ENCODE results near the gene LRRC26.

The LRRC26 gene

DNA sequence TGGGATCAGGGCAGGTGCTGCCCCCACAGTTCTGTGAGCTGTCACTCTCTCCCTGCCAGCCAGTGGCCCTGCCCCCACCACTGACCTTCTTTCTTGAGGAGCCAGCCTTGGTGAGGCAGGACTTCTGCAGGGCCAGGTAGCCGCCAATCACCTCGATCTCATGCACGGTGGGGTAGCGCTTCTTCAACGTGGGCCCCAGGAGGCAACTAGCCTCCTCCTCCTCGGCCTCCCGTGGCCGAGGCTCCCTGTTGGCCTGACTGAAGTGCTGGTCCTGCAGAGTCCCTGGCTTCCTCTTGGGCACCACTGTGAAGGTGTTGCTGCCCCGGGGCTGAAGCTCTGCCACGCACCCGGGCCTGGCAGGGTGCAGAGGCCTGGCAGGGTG is 29.0 kb upstream of the LRRC26 start:
- DNase-seq, result no peak

DNA sequence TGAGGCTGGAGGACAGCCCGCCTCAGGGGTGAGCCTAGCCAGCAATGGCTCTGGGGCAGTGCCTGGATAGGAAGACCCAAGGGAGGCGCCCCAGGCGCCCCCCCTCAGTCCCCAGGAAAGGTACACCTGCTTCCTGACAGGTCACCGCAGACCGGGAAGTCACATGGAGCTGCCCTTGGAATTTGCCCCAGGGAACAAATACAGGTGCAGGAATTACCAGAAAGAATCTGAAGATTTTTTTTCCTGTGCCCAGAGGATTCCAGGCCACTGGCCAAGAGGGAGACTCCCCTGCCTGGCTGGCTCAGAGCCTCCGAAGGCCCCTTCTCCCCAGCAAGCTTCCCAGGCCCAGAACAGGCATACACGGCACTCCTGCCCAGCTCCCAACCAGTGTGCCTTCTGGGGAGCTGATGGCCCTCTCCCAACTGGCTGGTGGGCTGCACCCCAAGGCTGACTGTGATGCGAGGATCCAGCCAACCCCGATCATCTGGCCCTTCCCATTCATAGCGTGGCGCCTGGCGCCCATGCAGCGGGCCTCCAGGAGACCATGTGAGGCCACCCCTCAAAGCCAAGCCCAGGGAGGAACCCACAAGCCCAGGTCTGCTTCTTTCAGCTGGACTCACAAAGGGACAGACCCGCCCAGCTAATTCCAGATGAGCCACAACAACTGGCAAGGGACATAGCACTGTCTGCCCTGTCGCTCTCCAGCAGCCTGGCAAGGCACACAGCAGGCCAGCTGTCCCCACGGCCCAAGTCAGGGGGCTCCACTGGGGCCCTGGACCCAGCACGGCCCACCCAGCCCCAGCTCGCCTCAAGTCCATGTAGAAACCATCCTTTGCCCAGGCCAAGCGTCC is 28.4 kb upstream of the LRRC26 start:
- DNase-seq, result no peak

DNA sequence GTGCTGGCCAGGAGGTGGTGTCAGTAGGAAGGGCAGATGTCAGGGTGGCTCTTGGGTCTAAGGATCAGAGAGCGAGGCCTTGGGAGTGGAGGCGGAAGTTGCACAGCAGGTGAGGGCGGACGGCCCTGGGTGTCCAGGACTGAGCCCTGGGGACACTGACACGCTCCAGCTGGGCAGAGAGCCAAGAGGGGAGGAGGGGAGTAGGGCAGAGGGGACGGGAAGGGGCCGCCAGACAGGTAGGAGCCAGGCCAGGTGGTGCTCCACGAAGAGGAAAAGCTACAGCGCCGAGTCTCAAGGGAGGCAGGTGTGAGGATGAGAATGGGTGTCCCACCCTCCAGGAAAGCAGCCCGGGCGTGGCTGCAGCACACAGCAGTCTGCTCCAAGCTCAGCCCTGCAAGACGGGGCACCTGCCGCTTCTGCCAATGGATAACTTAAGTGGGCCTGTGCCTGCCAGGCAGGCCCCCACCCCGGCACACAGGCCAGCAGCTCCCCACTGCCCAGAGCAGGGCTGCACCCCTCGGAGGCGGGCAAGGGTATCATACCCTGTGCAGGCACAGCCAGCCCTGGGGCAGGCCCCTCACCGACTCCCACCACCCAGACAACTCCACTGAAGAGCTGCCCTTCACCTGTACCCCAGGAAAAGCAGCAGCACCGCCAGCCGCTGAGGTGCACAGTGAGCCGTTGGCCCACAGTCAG is 25.8 kb upstream of the LRRC26 start:
- no peak for DNase-seq

DNA sequence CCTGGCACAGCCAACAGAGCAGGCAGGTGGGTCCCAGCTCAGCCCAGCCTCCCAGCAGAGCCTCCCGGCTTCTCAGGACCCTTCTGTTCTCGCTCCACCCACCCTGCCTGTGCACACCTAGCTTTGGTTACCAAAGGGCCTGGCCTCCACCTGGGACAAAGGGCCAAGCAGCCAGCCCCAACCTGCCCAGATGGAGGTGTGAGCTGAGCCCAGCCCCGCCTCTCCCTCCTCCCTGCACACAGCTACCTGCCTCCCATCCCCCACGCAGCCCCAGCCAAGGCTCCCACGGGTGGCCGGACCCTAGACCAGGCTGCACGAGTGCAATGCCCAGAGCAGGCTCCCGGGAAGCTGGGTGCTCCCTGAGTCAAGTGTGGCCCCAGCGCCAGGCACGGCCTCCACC is 25.1 kb upstream of the LRRC26 start:
- DNase-seq, result no peak

DNA sequence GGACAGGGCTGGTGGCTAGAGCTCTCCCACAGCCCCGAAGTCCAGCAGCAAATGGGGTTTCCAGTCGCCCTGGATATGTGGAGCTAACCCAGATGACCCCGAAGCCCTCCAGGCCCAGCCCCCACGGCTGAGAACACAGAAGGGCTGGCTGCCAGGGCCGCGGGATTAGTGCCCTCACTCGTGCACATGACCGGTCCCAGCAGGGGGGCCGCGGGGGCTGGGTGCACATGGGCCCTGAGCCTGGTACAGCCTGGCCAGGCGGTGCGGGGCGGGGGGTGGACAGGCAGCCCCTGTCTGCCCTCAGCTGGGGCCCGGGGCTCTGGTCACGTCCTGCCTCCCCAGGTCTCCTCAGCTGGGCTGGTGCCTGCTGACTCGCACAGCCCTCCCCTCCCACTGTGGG is 24.5 kb upstream of the LRRC26 start:
- DNase-seq, result no peak

DNA sequence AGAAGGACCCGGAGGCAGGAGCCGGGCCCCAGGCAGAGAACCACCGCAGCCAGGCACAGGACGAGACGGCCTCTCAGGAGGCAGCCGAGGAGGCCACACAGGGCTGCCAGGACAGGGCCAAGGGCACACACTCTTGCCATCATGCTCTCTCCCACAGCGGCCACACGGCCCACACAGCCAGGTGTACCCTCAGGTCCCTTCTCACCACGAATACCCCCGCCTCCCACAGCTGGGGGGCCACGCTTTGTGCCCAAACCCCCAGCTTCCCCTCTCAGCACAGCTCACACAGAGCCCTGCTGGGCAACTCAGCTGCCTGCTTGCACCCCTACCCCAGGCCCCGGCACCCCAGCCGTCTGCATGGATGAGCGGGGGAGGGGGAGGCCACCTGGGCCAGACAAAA is 23.9 kb upstream of the LRRC26 start:
- no peak for DNase-seq

DNA sequence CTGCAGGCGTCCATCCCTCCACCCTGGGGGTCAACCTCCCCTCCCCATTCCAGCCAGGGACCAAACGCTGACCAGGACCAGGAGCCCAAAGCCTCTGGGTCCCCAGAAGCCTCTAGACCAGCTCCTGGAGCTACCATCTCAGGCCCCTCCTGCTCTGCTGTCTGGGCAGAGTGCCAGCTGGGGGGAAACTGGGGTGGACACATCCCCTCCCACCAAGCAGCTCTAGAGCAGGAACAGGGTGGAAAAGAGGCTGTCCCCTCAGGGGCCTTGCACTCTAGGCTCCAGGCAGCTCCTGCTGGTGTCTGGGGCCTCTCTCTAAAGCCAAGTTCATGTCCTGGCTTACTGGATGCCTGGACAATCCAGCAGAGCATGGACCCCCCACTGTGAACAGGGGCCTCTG is 23.0 kb upstream of the LRRC26 start:
- no peak for DNase-seq

DNA sequence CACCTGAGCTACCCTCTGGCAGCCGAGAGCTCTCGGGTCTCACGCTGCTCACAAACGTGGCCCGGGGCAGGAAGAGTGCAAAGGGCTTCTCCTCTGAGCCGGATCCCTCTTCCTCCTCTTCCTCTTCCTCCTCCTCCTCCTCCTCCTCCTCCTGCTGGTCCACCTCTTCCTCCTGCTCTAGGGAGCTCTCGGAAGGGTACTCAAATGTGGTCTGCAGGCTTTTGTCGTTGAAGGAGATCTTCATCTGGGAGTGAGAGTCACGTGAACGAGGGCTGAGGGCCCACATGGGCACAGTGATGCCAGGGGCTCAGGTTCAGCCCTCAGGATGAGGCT is 22.6 kb upstream of the LRRC26 start:
- no peak for DNase-seq

DNA sequence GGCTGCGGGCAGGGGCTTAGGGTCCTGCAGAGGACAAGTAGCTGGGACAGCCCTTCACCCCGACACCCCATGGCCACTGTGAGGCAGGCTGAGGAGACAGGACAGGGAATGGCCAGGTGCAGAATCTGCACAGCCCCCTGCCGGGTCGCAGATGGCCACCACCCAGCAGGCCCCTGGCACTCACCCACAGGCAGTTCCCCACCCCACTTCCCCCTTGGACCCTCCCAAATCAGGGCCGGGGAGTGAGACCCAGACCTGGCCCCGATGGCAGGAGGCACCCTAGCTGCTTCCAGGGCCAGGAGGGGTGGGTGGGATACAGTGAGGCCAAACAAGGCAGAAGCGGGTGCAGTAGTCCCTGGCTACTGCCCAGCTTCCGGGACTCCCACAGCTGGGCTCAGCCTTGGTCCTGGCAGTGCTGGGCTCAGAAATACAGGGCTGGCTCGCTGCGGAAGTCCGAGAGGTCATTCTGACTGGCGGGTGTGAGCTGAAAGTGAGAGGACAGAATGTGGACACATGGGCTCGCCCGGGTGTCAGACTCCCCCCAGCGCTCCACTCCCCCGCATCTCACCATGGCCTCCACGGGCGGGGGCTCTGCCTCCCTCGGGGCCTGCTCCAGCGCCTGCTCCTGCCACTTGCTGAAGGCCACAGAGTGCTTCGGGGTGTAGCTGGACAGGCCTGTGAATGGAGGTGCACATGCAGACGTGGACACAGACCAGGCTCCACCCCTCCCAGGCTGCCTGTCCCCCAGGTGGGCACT is 22.0 kb upstream of the LRRC26 start:
- no peak for DNase-seq

DNA sequence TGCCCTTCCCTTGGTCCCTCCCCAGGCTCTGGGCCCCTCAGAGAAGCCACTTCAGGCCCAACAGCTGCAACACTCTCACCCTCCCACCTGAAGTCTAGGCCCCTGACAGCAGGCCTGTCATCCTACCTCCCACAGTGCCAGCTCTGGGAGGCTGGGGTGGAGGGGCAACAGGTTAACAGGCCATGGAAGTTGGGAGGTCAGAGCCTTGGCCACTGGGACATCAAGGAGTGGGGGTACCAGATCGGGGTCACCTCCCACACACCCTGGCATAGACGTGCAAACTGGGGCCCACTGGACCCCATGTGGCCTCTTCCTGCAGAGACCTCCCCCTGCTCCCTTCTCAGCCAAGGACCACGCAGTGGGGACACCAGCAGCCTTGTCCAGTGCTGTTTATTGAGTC is 21.4 kb upstream of the LRRC26 start:
- DNase-seq, result no peak

DNA sequence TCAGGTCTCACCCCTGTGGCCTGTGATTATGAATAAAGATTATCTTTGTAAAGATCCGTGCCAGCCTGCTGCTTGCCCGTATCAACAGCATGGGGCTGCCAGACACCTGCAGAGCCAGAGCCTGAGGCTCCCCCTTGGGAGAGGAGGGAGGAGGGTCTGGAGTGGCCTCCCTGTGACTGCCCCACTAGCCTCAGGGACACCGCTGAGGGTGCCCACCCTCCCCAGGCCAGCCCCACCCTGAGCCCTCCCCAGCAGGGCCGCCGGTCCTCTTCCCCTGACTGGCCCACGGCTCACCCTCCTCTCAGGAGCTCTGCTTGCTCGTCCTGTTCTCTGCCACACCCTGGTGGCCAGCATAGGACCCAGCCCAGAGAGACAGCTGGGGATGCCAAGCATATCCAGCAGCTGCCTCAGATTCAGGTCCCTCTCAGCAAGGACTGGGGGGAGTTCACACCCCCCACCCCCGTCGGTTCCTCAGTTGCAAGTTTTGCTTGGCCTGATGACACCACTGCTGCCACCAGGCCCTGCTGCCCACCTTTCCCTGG is 20.5 kb upstream of the LRRC26 start:
- DNase-seq, result no peak

DNA sequence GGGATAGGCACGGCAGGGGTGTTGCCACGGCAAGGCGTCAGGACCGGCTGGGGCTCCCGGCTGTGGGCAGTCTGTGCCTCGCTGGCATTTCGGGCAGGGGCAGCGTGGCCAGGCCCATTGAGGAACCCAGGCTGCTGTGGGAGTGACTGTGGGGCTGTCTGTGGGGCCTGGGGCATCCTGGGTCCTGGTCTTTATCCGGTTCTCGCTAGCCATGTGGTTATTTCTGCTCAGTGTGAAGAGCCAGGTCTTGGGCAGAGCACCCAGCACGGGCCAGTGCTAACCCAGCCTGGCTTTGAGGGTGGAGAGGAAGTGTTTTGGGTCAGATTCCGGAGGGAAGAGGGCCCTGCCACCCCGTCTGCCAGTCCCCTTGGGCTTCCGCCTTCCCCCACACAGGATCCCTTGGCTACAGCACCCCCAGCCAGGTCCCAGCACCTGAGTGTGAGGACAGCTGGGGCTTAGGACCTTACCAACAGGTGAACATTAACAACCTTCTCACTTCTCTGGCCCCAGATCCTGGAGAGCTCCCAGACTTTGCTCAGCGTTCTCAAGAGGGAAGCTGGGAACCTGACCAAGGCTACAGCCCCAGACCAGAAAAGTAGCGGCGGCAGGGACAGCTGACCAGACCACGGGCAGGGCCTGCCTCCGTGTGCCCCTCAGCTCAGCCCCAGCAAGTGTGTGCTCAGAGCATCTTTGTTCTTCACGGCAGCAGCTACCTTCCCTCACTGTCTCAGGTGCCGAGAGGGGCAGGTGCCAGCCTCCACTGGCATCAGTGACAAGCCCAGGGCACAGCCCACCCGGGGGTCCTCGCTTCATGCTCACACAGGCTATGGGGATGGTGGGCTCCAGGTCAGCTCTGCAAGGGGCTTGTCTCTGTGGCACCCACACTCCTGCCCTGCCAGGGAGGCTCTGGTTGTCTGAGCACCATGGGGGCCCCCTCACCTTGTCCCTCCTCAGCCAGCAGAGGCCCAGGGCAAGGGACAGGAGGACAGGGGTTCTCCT is 19.7 kb upstream of the LRRC26 start:
- DNase-seq, result no peak

DNA sequence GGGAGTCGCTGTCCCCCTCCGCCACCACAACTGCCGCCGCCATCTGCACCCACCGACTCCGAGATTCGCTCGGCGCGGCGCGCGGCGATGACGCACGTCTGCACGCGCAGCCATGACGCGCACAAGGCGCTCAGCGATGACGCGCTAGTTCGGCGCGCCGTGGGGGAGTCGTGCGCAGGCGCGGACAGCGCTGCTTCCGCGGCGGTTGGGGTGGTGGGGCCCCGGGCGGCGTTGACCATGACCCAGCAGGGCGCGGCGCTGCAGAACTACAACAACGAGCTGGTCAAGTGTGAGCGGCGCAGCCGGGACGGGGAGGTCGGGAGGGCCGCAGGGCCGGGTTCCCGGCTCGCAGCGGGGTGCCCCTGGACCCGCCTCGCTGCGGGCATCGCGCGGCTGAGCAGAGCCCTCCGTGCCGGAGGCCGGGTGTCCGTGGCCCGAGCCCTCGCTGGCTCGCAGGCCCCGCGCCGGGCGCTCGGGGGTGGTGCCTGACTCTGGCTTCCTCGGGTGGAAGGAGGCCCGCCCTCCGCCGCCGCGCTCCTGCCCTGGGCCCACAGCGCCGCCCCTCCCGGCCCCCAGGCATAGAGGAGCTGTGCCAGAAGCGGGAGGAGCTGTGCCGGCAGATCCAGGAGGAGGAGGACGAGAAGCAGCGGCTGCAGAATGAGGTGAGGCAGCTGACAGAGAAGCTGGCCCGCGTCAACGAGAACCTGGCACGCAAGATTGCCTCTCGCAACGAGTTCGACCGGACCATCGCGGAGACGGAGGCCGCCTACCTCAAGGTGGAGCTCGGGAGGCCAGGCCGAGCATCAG is 18.8 kb upstream of the LRRC26 start, which contains the start of the genes ANAPC2 and SSNA1:
TSS of gene ANAPC2 (minus strand) at position 71 of the 807 bp plus-strand sequence. CDS start at position 43, 28 bp downstream.
TSS of gene SSNA1 (plus strand) at position 187 of the 807 bp plus-strand sequence. CDS start at position 238, 51 bp downstream.
- DNase-seq, result peak; percentile 94

DNA sequence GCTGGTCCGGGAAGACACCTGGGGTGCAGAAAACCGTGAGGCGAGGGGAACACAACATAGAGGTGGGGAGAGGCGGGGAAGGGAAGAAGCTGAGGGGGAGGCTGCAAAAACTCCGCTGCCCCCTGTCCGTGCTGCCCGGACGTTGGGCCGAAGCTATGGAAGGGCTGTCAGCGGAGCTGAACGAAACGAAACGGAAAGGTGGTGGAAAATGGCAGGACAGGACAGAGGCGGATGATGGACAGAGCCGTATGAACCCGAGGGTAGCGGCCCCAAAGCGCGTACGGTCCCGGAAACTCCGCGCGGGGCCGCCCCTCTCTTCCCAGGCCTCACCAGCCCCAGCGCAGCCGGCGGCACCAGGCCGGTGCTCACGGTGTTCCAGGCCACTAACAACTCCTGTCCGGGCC is 18.2 kb upstream of the LRRC26 start:
- DNase-seq, result no peak

DNA sequence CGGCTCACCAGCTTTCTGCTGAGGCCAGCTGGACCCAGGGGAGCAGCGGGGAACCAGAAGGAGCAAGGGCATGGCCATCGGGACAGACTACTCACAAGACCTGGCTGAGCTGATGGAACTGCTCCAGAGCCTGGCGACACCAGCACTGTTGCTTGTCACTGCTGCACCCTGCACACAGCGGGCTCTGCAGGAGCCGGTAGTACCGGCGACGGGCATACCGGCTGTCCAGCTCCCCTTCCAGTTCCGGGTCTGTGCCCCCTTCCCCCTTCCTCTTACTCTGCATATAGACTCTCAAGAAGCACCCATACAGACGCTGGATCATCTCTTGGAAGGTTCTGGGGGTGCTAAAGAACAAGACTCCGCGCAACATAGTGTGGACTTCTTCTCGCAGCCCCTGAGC is 17.5 kb upstream of the LRRC26 start:
- no peak for DNase-seq

DNA sequence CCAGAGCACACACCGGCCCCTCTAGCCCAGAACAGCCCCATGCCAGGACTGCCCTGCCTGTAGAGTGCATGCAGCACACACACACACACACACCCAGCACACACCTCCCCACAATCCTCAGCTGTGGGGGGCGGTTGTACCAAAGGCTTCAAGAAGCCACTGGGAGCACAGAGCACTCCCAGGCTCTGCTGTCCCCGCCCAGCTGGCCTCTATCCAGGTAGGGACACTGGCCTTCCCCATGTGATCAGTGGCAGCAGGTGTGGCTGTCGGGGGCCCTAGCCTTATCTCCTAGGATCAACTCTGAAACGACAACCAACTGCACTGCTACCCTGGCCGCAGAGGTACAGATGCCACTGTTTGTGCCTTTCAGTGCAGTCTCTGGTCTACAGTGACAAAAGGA is 16.5 kb upstream of the LRRC26 start:
- DNase-seq, result no peak

DNA sequence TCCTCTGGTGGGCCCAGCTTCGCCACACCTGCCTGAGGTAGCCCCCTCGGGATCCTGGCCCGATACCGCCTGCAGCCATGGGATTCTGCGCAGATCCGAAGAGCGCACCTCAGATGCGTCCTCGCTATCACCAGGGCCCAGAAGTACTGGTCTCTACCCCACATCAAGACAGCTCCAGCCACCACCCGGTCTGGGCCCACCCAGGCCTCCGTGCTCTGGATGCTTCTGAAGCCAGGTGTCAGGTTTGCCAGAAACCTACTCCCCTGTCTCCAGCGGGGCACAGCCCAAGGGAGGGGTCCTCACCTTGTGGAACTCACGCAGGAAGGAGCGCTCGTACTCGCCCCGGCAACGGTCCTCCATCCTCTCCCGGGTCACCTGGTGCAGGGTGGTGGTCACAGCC is 16.1 kb upstream of the LRRC26 start:
- DNase-seq, result no peak

DNA sequence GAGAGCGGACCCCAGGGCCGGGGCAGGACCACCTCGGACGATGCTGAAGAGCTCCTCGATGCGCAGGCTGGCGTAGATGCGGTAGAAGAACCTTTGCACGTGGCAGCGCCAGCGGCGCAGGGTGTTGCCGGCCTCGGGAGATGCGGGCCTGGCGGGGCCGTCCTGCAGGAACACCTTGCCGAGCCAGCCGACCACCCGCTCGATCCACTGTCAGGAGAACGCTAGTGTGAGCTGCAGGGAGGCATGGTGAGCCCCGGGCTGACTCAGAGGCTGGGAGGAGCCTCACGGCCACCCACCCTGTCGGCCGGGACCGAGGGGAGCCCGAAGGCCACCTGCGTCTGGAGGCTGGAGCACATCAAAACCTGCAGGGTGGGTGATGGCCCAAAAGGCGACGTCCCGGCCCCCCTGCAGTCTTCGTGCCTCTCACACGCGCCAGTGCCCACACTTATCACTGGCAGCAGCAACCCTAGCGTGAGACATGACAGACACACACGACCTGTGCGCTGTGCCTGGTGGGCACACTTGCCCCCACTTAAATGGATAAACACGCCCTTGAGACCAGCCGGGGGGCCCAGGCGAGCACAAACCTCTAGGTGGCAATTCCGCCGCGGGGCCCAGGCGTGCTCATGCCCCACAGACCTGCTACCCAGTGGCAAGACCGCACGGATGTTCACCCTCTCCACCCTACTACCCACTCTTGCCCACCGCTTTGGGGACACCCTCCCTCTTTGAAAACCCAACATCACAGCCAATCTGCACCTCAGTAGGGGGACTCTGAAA is 15.2 kb upstream of the LRRC26 start:
- no peak for DNase-seq

DNA sequence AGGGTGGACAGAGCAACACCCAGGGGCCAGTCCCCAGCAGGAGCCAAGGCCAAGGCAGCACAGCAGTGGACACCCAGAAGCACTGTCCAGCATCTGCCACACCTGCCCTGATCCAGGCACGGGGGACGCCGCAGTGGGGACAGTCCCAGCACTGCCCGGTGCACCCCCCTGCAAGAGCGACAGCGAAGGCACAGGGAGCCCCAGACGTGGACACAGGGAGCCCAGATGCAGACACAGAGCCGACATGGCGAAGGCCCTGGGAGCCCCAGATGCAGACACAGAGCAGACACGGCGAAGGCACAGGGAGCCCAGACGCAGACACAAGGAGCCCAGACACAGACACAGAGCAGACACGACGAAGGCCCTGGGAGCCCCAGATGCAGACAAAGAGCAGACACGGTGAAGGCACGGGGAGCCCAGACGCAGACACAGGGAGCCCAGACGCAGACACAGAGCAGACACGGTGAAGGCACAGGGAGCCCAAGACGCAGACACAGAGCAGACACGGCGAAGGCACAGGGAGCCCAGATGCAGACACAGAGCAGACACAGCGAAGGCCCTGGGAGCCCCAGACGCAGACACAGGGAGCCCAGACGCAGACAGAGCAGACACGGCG is 14.2 kb upstream of the LRRC26 start:
- no peak for DNase-seq

DNA sequence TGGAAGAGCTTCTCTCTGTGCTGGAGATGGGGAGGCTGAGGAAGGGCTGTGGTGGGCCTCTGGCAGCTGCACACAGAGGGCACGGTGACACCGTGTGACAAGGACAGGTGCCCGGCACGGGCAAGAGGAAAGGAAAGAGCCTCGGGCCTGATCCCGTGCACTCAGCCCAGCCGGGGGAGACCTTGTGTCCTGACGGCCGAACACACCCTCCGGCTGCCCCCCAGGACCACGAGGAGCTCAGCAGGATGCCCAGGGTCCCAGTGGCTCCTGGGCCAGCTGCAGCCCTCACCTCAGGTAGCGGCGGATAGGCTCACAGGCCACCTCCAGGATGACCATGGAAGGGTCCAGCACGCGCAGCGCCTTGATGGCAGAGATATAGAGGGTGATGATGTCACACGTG is 13.0 kb upstream of the LRRC26 start:
- DNase-seq, result no peak
